MM.1S (cell line): ENCODE results near the gene ATF7IP2.

Source experiments
- DNase-seq: peaks from one replicate; pipeline ENCODE4 v3.0.0-alpha.2; 2015
- H2AFZ ChIP-seq: fragments of 300-600 bp; sonication (generic); 2 replicates; pipeline ENCODE4 v1.6.0; 2016; ENCODE audit warnings: antibody characterized with exemption, low read length
- H3F3A ChIP-seq: fragments of 300-600 bp; sonication (generic); 2 replicates; pipeline ENCODE4 v1.6.1; 2016; ENCODE audit warnings: mild to moderate bottlenecking, antibody characterized with exemption, low read length, moderate library complexity, mixed read lengths; ENCODE audit not compliant: insufficient read depth
- H3K27ac ChIP-seq: fragments of 300-600 bp; sonication (generic); 2 replicates; pipeline ENCODE4 v1.5.1; 2016; ENCODE audit warnings: mild to moderate bottlenecking, low read length
- H3K27me3 ChIP-seq: fragments of 300-600 bp; sonication (generic); replicated peaks from 2 replicates; pipeline ENCODE4 v1.6.0; 2016; ENCODE audit warnings: low read length; ENCODE audit not compliant: insufficient read depth
- H3K36me3 ChIP-seq: fragments of 300-600 bp; sonication (generic); replicated peaks from 2 replicates; pipeline ENCODE4 v1.6.1; 2016; ENCODE audit warnings: mild to moderate bottlenecking, low read length, mixed read lengths; ENCODE audit not compliant: insufficient read depth
- H3K4me1 ChIP-seq: fragments of 300-600 bp; sonication (generic); 2 replicates; pipeline ENCODE4 v1.6.1; 2016; ENCODE audit warnings: low read length, mixed read lengths
- H3K4me2 ChIP-seq: fragments of 300-600 bp; sonication (generic); 2 replicates; pipeline ENCODE4 v1.6.0; 2016; ENCODE audit warnings: low read depth, low read length
- H3K4me3 ChIP-seq: fragments of 300-600 bp; sonication (generic); 2 replicates; pipeline ENCODE4 v1.5.1; 2016; ENCODE audit warnings: low read length, mixed read lengths
- H3K79me2 ChIP-seq: fragments of 300-600 bp; sonication (generic); 2 replicates; pipeline ENCODE4 v1.6.1; 2016; ENCODE audit warnings: mixed run types, low read length, mixed read lengths
- H3K9ac ChIP-seq: fragments of 300-600 bp; sonication (generic); 2 replicates; pipeline ENCODE4 v1.6.1; 2016; ENCODE audit warnings: low read length, mixed read lengths
- H3K9me2 ChIP-seq: fragments of 300-600 bp; sonication (generic); replicated peaks from 2 replicates; pipeline ENCODE4 v1.6.1; 2016; ENCODE audit warnings: mild to moderate bottlenecking, low read length, mixed read lengths; ENCODE audit not compliant: insufficient read depth
- H3K9me3 ChIP-seq: fragments of 300-600 bp; sonication (generic); replicated peaks from 2 replicates; pipeline ENCODE4 v1.6.1; 2016; ENCODE audit warnings: mild to moderate bottlenecking, low read length, mixed read lengths; ENCODE audit not compliant: insufficient read depth
- H4K20me1 ChIP-seq: fragments of 300-600 bp; sonication (generic); 2 replicates; pipeline ENCODE4 v1.6.1; 2016; ENCODE audit warnings: mild to moderate bottlenecking, low read length, moderate library complexity, mixed read lengths; ENCODE audit not compliant: insufficient read depth
- EZH2 ChIP-seq: fragments of 300-600 bp; sonication (generic); optimal IDR thresholded peaks from 2 replicates; pipeline ENCODE3; 2017; ENCODE audit warnings: low read depth, mild to moderate bottlenecking, antibody characterized with exemption, low read length, mixed read lengths
- EZH2phosphoT487 ChIP-seq: fragments of 300-600 bp; sonication (generic); IDR thresholded peaks from 2 replicates; pipeline ENCODE4 v1.6.1; 2018; ENCODE audit warnings: antibody characterized with exemption, low read length
- TF ChIP-seq, protein P1 (sequence below): fragments of 300-600 bp; sonication (generic); IDR thresholded peaks from 2 replicates; pipeline ENCODE4 v1.5.1; 2016; ENCODE audit warnings: antibody characterized with exemption, low read length, mixed read lengths

The ATF7IP2 gene

GRCh38 chr16:10493276-10493675 lies 107.4 kb downstream of the ATF7IP2 start:
- no peaks in the 10 kb centered on the region for H3K9me2 ChIP-seq
- no peaks in the 10 kb centered on the region for H3K4me1 ChIP-seq
- no peak overlapping the region for H3K4me2 ChIP-seq
- no peak overlapping the region for H3K4me3 ChIP-seq
- H4K20me1 ChIP-seq: no peaks in the 10 kb centered on the region
- H2AFZ ChIP-seq: no peak overlapping the region
- no peaks in the 10 kb centered on the region for H3K36me3 ChIP-seq
- H3K27ac ChIP-seq: no peak overlapping the region
- no peak overlapping the region for H3K9ac ChIP-seq
- no peaks in the 10 kb centered on the region for H3K9me3 ChIP-seq
- no peaks in the 10 kb centered on the region for H3K79me2 ChIP-seq
- DNase-seq: no peak
- no peaks in the 10 kb centered on the region for H3F3A ChIP-seq
- TF ChIP-seq EZH2: no peak
- TF ChIP-seq, protein P1, sequence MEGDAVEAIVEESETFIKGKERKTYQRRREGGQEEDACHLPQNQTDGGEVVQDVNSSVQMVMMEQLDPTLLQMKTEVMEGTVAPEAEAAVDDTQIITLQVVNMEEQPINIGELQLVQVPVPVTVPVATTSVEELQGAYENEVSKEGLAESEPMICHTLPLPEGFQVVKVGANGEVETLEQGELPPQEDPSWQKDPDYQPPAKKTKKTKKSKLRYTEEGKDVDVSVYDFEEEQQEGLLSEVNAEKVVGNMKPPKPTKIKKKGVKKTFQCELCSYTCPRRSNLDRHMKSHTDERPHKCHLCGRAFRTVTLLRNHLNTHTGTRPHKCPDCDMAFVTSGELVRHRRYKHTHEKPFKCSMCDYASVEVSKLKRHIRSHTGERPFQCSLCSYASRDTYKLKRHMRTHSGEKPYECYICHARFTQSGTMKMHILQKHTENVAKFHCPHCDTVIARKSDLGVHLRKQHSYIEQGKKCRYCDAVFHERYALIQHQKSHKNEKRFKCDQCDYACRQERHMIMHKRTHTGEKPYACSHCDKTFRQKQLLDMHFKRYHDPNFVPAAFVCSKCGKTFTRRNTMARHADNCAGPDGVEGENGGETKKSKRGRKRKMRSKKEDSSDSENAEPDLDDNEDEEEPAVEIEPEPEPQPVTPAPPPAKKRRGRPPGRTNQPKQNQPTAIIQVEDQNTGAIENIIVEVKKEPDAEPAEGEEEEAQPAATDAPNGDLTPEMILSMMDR: no peak
- TF ChIP-seq EZH2phosphoT487: no peak
- H3K27me3 ChIP-seq: no peaks in the 10 kb centered on the region

DNA sequence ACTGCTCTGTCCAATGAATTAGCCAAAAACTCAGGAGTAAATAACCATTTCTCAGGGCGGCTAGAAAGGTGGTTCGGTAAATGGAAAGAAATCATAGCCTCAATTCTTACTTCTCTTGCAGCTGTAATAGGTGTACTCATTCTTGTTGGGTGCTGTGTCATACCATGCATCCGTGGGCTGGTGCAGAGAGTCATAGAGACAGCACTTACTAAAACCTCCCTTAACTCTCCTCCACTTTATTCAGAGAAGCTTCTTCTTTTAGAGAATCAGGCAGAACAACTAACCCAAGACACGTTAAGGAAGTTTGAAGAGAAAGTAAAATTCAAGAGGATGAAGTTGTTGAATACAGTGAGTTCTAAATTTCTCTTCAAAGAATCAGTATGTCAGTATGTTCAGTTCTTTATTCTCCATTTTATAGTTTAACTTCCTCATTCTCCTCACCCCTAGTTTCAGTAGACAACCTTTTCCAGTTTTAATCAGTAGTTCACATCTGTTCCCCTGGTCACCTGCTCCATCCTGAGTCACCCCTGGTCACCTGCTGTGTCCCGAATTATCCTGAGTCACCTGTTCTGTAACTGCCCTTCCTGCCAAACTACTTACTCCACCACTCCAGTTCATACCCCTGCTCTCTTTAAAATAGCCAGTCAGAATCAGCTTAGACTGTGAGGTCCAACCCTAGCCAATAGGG lies 108.6 kb downstream of the ATF7IP2 start:
- Histone ChIP-seq H3F3A (no peaks in the 10 kb centered on the region), H3K4me2 (no peak overlapping the region), H3K4me3 (no peak overlapping the region), H3K9ac (no peak overlapping the region), H2AFZ (no peak overlapping the region), H3K4me1 (no peaks in the 10 kb centered on the region), H3K27me3 (no peaks in the 10 kb centered on the region), H3K79me2 (no peaks in the 10 kb centered on the region), H3K36me3 (no peaks in the 10 kb centered on the region), H3K9me3 (no peaks in the 10 kb centered on the region), H3K27ac (no peak overlapping the region), H4K20me1 (no peaks in the 10 kb centered on the region), H3K9me2 (no peaks in the 10 kb centered on the region)
- DNase-seq: no peak
- TF ChIP-seq, protein P1: no peak
- no peak for TF ChIP-seq EZH2phosphoT487
- TF ChIP-seq EZH2: no peak

GRCh38 chr16:10495031-10495345 lies 109.1 kb downstream of the ATF7IP2 start:
- Histone ChIP-seq H3K36me3 (no peaks in the 10 kb centered on the region), H3K27ac (no peak overlapping the region), H2AFZ (no peak overlapping the region), H3K4me3 (no peak overlapping the region), H3K9me2 (no peaks in the 10 kb centered on the region), H3K79me2 (no peaks in the 10 kb centered on the region), H3F3A (no peaks in the 10 kb centered on the region), H3K9me3 (no peaks in the 10 kb centered on the region), H3K27me3 (no peaks in the 10 kb centered on the region), H3K4me2 (no peak overlapping the region), H3K4me1 (no peaks in the 10 kb centered on the region), H3K9ac (no peak overlapping the region), H4K20me1 (no peaks in the 10 kb centered on the region)
- DNase-seq: no peak
- TF ChIP-seq, protein P1: no peak
- TF ChIP-seq EZH2phosphoT487: no peak
- TF ChIP-seq EZH2: no peak
